GDM1 (cell line): ENCODE measurements around the gene GATAD2A.
A peak's percentile ranks its signal among the peaks of the same experiment; 100 is the strongest.

Source experiments
- DNase-seq: peaks from one replicate; lab custom pipeline; 2025; lab: John Stamatoyannopoulos, UW

The GATAD2A gene

DNA sequence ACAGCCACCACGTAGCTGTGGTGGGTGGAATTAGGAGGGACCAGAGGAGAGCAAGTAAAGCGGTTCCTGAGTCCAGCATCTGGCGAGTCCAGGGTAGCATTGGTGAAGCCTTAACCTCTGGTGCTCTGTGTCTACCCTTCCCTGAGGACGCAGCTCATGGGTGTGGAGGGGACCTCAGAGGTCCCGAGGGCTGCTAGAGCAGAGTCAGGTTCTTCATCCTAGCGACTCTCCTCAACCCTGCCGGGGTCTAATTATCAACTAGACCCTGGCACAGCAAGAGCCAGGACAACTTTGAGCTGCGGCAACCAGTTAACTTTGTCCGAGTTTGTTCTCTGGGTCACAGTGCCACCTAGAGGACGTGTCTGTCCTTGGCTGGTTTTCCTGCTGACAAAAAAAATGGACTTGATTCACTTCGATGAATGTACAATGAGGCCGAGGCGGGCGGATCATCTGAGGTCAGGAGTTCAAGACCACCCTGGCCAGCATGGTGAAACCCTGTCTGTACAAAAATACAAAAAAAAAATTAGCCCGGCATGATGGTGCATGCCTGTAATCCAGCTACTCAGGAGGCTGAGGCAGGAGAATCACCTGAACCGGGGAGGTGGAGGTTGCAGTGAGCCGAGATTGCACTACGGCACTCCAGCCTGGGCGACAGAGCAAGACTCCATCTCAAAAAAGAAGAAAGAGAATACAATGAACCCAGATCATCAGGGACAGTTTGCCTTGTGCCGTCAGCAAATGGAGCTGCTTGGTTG lies 84.9 kb downstream of the GATAD2A start:
- peak; percentile 51 for DNase-seq

DNA sequence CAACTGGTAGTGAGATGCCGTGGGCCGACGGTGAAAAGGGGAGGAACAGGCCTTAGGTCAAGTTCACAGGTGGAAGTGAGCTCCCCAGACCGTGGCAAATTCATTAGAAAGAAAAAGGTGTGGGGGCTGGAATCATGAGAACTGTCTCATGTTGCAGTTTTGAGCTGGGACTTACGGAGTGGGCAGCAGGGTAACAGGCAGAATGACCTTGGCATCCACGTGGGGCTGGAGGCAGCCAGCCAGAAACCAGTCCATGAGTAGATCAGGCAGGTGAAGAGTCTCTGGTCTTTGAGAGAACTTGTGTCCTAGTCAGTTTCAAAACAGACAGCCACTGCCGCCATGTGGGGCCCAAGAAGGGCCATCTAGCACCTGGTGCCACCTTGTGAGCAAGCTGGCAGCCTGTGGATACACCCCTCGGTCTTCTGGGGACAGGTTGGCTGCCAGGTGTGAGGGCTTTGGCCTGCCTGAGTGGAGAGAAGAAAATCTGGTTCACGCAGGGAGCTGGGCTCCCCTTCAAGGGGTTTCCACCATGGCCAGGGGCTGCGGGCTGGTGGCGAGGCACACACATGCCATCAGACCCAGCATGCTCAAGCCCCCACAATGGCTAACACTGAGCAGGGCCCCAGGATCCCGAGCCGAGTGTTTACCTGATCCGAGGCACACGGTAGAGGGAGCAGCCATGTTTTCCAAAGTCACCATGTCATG lies 86.0 kb downstream of the GATAD2A start:
- no peak for DNase-seq

DNA sequence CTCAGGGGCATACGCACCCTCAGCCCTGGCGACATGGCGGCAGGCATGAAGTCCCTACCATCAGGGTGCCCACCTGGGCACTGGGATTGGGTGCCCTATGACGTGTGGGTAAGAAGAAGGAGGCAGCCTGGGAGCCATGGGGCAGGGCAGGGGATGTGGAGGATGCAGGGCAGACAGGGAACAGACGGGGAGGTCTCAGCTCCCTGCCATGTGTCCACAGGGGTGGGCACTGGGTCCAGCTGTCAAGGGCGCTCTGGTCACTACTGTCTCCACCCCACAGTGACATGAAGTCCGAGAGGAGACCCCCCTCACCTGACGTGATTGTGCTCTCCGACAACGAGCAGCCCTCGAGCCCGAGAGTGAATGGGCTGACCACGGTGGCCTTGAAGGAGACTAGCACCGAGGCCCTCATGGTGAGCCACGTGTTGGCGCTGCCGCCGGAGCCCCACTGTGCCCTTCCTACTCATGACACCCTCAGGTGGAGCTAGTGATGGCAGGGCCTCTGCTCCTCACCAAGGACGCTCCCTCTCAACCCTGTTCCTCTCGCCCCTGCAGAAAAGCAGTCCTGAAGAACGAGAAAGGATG lies 86.6 kb downstream of the GATAD2A start:
- DNase-seq: no peak

DNA sequence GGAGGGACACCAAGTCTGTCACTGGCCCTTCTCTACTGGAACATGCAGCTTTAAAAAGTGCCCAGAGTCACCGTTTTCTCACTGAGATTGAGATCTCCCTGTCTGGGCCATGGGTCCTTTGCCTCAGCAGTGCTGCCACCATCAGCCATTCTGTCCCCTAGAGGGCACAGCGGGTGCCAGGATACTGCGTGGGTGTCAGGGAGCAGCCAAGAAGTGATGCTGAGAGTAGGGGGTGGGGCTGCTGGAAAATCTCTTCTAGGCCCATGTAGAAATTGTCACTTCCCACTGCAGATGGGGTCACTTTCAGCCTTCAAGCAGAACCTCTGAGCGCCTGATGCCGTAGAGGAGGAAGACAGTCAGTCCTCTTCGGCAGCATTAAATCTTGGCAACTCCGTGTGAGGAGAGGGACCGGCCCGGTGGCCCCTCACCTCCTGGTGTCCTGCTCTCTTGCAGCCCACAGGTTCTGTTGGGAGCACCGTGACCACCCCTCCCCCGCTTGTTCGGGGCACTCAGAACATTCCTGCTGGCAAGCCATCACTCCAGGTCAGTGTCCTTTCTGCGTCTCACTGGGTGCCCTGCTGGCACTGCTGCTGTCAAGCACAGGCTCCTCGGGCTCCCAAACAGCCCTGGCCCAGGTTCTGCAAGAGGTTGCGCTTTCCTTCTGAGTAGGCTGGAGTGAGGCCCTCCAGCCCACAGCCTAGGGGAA lies 88.5 kb downstream of the GATAD2A start:
- no peak for DNase-seq

DNA sequence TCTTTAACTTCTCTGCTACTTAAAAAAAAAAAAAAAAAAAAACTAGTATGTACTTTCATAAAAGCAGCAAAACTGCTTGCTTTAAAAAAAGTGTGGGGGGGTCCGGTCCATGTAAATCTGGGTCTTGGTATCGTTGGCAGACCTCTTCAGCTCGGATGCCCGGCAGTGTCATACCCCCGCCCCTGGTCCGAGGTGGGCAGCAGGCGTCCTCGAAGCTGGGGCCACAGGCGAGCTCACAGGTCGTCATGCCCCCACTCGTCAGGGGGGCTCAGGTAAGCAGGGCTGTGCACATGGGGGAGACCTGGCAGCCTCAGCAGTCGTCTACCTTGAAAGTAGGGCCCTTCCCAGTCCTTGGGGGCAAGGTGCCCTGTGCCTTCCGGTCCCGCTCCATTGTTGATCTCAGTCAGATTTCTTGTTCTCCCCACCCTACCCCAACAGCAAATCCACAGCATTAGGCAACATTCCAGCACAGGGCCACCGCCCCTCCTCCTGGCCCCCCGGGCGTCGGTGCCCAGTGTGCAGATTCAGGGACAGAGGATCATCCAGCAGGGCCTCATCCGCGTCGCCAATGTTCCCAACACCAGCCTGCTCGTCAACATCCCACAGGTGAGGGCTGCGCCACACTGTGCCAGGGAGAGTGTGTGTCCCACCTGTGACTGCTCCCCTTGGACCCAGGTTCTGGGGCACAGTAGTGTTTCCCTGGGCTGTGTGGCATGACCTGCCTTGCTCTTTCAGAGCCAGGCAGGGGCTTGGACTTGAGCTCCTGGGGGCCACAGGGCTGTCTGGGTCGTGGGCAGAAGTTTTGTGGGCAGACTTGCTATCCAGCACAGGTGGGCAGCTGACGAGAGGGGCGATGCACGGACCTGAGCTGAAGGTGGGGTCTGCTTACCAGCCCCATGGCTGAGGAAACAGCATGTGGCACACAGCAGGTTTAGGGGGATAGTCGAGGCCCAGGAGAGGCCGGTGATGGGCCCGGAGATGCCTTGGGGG lies 90.4 kb downstream of the GATAD2A start:
- no peak for DNase-seq

DNA sequence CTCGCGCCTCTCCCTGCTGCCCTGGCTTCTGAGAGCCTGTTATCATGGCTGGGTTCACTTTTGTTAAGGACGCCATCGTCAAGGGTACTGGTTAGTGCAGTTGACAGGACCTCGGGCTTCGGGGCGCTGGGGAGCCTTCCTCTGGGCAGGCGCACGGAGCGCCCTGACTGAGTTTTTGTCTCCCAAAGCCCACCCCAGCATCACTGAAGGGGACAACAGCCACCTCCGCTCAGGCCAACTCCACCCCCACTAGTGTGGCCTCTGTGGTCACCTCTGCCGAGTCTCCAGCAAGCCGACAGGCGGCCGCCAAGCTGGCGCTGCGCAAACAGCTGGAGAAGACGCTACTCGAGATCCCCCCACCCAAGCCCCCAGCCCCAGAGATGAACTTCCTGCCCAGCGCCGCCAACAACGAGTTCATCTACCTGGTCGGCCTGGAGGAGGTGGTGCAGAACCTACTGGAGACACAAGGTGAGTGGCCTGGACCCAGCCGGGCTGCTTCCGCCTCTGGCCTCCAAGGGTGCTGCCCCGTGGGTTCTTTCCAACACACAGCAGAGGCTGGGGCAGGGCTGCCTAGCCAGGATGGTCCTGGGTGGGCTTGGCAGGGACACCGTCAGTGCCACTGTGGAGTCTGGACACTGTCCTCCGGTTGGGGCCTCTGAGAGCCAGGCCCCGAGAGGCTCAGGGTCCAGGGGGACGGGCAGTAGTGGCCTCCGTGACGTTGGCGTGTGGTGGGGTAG lies 92.9 kb downstream of the GATAD2A start:
- DNase-seq: no peak

DNA sequence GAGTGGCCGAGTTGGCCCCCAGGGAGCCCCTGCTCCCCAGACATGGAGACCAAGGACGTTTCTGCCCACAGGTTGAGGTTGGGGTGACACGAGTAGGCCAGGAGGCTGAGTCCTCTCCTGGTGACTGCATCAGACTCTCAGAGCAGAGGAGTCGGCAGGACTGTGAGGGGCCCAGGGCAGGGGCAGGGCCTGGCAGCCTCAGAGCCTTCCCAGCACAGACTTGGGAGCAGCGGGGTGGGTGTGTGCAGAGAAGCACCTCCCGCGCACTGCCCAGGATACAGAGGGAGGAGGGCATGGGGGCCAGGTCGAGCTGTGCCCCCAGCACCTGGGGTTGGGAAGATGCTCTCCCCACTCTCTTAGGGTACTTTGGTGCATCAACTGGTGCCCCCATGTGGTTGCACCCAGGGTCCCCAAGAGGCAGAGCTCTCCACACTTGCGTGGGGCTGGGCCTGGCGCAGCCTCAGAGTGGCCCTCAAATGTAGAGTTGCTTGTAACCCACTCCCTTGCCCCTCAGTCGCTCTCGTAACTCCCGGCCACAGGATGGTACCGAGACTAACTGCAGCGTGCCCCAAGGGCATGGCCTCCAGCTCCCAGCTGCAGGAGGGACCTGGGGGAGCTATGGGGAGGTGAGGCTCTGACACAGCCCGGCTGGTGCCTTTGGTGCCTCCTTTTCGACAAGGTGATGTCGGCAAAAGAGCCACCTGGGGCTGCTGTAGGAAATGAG lies 94.0 kb downstream of the GATAD2A start:
- no peak for DNase-seq

DNA sequence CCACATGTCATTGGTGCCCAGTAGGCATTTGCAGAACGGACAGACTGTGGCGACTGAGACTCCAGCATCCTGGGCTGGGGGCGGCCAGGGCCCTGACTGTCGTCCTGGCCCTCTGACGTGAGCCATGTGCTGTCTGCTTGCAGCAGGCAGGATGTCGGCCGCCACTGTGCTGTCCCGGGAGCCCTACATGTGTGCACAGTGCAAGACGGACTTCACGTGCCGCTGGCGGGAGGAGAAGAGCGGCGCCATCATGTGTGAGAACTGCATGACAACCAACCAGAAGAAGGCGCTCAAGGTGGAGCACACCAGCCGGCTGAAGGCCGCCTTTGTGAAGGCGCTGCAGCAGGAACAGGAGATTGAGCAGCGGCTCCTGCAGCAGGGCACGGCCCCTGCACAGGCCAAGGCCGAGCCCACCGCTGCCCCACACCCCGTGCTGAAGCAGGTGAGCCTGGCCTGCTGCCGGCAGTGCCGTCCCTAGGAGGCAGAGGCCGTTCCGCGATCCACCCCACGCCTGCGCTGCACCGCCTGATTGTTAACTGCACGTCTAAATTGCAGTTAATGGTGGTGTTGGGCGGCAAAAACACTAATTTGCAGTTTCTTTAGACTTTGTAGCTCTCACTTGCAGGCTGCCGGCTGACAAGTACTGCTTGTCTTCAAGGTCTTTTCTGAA lies 95.6 kb downstream of the GATAD2A start:
- no peak for DNase-seq

DNA sequence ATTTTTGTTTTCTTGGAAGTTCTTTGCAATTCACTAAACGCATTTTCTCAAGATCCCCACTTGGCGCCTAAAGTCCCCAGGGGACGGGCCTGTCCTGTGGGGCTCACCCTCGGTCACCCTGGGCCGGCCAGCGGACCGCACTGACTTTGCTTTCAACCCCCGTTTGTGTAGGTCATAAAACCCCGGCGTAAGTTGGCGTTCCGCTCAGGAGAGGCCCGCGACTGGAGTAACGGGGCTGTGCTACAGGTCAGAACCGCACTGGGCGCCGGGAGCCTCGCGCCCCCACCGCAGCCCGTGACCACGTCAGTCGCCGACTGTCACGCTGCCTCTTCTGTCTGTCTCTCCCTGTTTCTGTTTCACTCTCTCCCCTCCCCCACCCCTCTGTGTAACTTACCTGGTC lies 96.3 kb downstream of the GATAD2A start:
- no peak for DNase-seq

DNA sequence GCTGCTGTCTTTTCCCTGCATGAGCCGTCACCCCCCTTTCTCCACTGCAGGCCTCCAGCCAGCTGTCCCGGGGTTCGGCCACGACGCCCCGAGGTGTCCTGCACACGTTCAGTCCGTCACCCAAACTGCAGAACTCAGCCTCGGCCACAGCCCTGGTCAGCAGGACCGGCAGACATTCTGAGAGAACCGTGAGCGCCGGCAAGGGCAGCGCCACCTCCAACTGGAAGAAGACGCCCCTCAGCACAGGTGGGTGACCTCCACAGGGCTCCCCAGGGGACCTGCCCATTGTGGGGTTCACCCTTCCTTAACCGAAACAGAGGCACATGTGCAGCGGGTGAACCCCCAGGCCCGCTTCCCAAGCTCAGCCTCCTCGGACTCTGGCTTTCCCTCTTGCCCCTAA lies 96.8 kb downstream of the GATAD2A start:
- DNase-seq: no peak

DNA sequence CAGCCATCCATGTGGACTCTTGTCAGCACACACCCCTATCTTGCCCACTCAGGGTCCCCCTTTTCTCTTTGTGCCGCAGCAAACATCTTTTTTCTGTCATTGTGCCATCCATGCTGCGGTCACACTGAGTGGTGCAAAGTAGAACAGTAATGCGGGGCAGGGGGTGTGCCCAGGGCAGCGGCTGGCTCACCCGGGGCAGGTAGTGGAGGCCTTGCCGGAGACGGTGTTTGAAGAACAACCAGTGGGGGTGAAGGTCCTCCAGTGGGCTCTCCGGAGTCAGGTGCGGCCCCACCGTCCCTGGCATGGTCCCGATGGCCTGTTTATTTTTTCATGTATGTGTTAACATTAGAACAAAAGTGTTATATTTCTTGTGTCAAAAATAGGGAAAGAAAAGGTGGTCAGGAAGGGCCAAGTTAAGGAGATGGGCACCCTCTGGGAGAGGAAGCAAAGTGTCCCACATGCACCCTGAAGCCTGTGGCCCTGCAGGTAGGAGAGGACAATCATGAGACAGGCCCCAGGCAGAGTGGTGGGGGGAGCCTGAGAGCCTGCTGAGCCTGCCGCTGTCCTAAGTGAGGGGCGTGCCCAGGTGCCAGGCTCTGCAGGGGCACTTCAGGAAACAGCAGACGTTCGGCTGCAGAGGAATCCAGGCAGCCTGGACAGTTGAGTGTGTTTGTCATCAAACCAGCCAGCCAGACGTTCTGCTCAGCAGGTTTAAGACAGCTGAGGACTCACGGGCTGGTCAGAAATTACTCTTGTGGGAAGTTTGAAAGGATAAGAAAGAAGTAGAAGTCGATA lies 97.5 kb downstream of the GATAD2A start:
- no peak for DNase-seq

DNA sequence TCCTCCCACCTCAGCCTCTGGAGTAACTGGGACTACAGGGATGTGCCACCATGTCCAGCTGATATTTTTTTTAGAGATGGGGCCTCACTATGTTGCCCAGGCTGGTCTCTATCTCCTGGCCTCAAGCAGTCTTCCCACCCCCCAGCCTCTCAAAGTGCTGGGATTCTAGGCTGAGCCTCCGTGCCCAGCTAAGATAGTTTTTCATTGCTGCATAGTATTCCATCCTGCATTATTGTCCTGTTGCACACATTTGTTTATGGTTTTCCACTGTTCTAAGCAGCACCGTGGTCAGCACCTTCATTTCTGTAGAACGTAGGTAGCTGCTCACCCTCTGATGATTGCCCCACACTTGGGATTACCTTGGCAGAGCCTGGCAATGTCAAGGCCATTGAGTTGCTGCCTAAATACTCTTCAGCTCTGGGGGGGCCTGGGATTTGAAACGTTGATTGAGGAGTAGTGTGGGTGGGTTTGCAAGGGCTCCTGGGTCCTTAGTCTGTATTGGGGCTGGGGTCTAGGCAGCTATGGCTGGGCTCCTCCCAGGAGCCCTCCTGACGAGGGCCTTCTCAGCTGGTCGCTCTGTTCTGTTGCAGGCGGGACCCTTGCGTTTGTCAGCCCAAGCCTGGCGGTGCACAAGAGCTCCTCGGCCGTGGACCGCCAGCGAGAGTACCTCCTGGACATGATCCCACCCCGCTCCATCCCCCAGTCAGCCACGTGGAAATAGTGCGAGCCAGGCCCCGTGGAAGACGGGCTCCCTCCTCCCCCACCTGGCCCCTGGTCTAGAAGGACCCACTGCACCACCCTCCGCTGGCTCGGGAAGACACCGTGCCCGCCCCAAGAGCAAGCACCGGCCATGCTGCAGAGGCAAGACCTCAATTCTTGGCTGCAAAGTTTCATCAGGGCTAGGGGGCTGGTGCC lies 99.5 kb downstream of the GATAD2A start:
- no peak for DNase-seq

DNA sequence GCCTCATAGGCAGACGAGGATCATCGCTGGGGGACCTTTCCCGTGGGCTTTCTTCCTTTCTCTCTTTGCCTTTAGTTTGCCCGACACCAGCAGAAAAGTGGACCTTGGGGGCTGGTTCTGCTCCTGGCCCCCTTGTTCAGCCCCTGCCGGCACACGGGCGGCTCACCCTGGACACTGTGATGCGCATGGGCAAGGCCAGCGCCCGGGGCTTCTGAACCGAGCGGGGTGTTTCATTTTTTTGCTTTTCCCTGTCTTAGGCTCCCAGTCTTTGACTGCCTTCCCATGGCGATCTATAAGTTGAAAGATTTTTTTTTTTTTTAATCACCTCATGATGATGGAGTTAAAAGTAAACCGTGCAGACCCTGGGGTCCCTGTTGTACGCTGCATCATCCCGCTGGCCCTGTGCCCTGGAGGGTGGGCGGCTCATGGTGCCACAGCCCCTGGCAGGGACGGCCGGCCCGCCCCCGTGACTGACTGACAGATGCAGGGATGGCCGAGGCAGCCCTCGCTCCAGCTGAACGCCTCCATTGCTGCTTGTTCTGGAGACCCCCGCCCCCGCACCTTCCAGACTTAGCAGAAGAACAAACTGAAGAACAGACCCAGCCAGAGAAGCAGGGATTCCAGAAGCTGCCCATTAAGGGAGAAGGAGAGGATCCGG lies 100.3 kb downstream of the GATAD2A start:
- no peak for DNase-seq

DNA sequence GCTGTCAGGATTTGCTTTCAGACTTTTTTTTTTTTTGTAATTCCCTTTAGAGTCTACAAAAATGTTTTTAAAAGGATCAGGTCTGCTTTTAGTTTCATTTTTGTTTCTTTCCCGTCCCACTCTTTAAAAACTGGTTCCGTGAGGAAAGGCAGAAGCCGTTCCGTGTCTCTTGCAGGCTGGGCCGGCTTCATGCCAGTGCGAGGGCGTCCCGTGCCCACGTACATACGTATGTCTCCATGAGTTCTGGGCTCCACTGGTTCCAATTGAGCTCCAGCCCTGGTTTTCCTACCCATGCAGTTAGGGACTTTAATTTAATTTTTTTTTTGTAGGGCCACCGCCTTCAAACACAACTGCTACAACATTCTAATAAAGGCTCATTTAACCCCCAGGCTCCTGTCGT lies 101.1 kb downstream of the GATAD2A start:
- DNase-seq: no peak

DNA sequence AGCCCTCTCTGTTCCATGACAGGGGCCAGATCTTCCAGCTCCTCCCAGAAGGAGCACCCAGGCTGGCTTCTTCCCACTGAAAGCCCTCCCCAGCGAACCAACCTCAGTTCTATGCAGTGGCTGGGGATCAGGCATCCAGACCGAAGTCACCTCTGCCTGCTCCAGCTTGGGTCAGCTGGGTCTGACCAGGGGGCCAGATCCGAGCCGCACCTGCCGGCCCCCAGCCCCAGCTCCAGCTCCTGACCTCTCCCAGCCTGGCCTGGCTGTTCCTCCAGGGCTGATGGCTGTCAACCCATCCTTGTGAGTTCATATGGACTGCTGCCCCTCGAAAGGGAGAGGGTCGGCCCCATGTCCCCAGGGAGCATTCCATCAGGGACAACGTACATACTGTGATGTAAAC lies 101.9 kb downstream of the GATAD2A start:
- no peak for DNase-seq

DNA sequence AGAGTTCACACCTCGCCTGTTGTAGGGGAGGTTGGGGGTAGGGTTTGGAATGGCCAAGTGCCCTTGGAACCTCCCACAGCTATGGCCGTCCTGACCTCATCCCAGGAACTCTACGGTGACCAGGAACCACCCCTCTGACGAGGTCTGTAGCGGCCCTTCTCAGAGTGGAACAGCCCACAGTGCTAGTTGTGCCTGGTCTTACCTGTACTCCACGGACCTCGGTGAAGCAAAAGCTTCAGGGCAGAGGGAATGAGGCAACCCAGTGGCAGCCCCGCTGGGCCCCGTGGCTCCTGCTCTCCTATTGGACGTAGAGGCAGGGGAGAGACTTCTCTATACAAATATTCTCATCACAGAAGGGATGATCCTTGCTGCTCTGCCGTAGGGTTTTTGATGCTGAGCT lies 102.7 kb downstream of the GATAD2A start:
- no peak for DNase-seq

DNA sequence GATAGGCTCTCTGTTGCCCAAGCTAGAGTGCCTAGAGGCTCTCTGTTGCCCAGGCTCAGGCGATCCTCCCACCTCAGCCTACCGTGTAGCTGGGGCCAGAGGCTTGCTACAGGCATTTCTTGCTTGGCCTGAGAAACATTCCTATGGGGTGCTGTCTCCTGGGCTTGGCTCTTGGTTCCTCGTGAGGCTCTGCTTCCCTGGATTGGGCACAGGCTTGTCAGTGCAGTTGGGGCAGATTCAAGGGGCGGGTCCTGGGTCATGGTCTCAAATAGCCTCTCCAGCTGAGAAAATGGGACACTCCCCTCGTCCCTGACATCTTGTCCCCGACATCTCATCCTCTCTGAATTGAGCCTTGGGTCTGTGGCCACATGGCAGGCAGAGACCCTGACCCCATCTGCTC lies 105.0 kb downstream of the GATAD2A start:
- DNase-seq: no peak
